GM10847 (cell line): ENCODE data around the gene ZIC1.

ENCODE experiments used
- POLR2A ChIP-seq: IDR thresholded peaks from 2 replicates; pipeline ENCODE4 v1.6.1; 2011; ENCODE audit not compliant: insufficient read length; ENCODE audit errors: extremely low read depth

Gene ZIC1

DNA sequence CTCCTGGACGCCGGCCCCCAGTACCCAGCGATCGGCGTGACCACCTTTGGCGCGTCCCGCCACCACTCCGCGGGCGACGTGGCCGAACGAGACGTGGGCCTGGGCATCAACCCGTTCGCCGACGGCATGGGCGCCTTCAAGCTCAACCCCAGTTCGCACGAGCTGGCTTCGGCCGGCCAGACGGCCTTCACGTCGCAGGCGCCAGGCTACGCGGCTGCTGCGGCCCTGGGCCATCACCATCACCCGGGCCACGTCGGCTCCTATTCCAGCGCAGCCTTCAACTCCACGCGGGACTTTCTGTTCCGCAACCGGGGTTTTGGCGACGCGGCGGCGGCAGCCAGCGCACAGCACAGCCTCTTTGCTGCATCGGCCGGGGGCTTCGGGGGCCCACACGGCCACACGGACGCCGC, 956 bp downstream of the ZIC1 start:
- TF ChIP-seq POLR2A: no peak

- TF ChIP-seq POLR2A: no peak
Measured at GRCh38 chr3:147410526-147411237, 1.5 kb downstream of the ZIC1 start.

- TF ChIP-seq POLR2A: no peak
Measured at GRCh38 chr3:147411238-147411814, 2.2 kb downstream of the ZIC1 start.

DNA sequence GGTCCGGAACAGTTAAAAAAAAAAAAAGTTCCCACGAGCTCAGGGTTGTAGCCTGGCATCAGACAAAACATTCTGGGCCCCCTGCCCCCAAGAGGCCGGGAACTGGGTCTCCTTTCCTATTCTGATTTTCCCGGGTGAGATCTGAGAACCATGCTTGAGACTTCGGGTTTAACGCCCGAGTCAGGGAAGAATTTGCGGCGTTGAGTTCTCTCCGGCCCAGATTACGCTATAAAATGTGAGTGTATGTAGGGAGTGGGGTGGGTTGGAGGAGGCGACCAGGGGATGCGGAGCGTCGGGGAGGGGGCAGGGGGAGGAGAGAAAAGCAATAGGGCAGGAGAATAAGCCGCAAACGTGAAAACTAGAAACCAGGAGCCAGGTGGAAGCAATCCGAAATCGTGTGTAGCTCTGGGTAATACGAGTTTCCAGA, 2.7 kb downstream of the ZIC1 start:
- no peak for TF ChIP-seq POLR2A

- no peak for TF ChIP-seq POLR2A
Measured at GRCh38 chr3:147412261-147412916, 3.2 kb downstream of the ZIC1 start.

DNA sequence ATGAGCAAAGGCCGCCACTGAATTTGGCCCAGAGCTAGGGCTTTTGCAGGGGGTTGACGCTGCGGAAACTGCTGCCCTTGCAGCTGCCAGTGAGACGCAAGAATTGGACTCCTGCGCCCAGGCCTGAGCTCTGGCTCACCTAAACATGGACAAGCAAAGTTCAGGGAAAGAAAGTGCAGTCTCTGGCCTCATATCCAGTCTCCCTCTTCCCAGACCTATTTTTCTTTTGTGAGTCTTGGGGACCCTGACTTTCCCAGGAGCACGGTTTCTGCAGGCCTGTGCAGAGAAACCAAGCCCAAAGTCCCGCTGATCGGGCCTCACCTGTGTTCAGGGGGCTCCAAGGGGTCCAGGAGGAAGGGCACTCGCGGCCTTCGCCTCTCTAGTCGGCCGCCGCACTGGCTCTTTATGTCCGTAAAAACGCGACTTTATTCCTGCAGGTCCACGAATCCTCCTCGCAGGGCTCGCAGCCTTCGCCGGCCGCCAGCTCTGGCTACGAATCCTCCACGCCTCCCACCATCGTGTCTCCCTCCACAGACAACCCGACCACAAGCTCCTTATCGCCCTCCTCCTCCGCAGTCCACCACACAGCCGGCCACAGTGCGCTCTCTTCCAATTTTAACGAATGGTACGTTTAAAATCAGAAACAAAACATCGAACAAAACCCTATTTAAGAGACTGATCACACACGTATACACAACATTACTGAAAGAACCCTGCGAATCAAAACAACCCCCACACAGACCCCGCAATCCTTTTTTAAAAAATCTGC, 3.9 kb downstream of the ZIC1 start:
- TF ChIP-seq POLR2A: no peak

DNA sequence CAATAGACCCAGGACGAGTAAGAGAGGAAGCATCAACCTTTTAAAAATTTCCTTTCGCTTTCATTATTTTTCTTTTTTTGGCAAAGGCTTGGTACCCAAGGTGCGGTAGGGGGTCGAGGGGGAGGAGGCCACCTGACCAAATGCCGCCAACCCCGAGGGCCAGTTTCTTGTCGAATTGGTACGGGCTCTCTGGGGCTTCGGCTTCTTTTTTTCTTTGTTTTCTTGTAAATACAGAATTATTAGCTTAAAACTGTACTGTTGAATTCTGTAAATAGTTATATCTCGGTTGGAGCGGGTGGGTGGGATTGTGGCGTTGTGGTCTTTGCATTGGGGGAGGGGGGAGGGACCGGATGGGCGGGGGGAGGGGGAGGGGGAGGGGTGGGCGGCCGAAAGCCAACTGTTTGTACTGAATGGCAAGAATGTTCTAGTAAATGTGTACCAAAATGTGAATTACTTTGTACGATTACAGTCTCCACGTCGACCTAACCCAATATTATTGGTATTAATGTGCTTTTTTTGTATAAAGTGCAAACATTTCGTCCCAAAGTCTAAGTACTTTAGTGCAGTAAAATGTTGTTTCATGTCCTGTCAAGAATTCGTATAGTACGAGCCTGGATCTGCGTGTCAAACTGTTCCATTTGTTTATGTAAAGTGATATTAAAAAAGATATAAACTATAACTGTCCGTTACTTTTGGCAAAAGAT, 4.7 kb downstream of the ZIC1 start:
- no peak for TF ChIP-seq POLR2A

GRCh38 chr3:147414390-147415138, 5.4 kb downstream of the ZIC1 start:
- no peak for TF ChIP-seq POLR2A

DNA sequence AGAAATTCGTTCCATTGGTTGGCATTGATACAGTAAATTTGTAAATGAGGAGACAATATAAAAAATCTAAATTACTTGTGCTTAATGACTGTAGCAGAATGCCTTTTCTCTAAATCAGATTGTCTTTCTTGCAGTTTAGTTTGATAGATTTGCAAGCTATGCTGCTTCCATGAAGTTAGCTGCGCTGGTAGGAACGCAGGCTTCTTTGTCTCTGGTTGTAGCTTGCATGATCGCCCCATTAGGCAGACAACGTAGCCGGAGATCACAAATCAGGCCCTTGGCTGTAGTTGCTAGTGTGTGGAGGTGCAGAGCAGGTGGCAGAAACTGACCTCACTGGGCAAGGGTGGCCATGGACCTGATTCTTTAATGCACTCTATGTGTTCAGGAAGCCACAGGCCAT, 6.1 kb downstream of the ZIC1 start:
- no peak for TF ChIP-seq POLR2A

DNA sequence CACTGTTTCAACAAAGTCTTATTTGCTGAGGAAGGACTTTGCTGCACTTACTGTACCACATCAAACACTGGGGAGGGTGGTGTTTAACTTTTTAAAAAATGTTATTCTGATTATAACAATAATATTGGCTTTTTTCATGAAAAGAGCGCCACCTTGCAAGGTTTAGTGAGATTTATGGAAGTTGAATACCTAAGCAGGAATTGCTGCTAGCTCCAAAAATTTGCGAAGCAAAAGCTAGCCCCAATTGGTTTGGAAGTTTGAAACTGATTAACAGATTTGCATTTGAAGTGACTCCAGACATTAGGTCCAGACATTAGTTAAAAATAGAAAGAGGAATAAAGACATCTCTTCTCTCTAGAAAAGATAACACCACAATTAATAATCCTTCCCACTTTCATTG, 6.7 kb downstream of the ZIC1 start:
- no peak for TF ChIP-seq POLR2A

GRCh38 chr3:147416931-147417330, 7.8 kb downstream of the ZIC1 start:
- no peak for TF ChIP-seq POLR2A

- no peak for TF ChIP-seq POLR2A
Measured at GRCh38 chr3:147417551-147418295, 8.6 kb downstream of the ZIC1 start.

DNA sequence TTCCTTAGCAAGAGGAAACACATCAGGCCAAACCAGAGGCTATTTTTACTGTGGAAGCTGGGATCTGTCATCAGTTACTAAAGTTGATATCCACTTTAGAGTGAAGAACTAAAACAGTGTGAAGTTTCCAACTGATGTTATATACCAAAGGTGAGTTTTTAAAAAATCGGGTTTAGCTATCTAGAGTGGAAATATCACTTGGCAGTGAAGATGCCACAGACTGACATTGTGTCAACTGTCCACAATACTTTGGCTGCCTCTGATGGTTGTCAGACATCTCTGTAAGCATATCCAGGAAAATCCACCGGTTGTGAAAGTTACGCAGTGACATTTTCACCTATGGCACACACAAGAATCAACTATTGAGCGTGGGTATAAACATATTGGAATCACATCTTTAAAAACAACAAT, 9.2 kb downstream of the ZIC1 start:
- no peak for TF ChIP-seq POLR2A
